HCT116 (cell line): ENCODE measurements around the gene ABCG1.

ENCODE experiments used
- CEBPB ChIP-seq: IDR thresholded peaks from 2 replicates; pipeline ENCODE4 v1.6.1; 2012; ENCODE audit warnings: low read depth
- FOSL1 ChIP-seq: IDR thresholded peaks from 2 replicates; pipeline ENCODE4 v1.6.1; 2012; ENCODE audit warnings: low read depth
- MAX ChIP-seq: IDR thresholded peaks from 2 replicates; pipeline ENCODE4 v1.6.1; 2012
- POLR2A ChIP-seq: IDR thresholded peaks from 2 replicates; pipeline ENCODE4 v1.7.0; 2011; ENCODE audit warnings: borderline replicate concordance; ENCODE audit not compliant: insufficient read depth, insufficient read length; ENCODE audit errors: extremely low read depth
- POLR2AphosphoS5 ChIP-seq: IDR thresholded peaks from 2 replicates; pipeline ENCODE4 v1.6.1; 2011; ENCODE audit warnings: mild to moderate bottlenecking, low read depth, low read length, moderate library complexity
- RAD21 ChIP-seq: IDR thresholded peaks from 2 replicates; pipeline ENCODE4 v1.6.1; 2012; ENCODE audit warnings: low read depth, mild to moderate bottlenecking
- SIN3A ChIP-seq: IDR thresholded peaks from 2 replicates; pipeline ENCODE4 v1.6.1; 2012; ENCODE audit warnings: low read depth
- SP1 ChIP-seq: IDR thresholded peaks from 2 replicates; pipeline ENCODE4 v1.6.1; 2012; ENCODE audit warnings: low read depth
- ZFX ChIP-seq: fragments of 450-650 bp; IDR thresholded peaks from 2 replicates; pipeline ENCODE4 v1.6.1; 2017
- TF ChIP-seq, protein P1 (sequence below), 3 experiments: fragments of 200-600 bp in 1 of 3; sonication (generic) in 1 of 3; IDR thresholded peaks in 2 of 3; conservative IDR thresholded peaks in 1 of 3; 2 replicates each; pipeline ENCODE4 v1.5.1; 2012 to 2017; ENCODE audit warnings: low read depth in 2 of 3, low read length in 2 of 3, antibody characterized with exemption in 1 of 3, borderline replicate concordance in 1 of 3, control low read depth in 1 of 3, mild to moderate bottlenecking in 1 of 3, mixed read lengths in 1 of 3, mixed run types in 1 of 3, moderate library complexity in 1 of 3; ENCODE audit not compliant: insufficient read depth in 1 of 3
- TF ChIP-seq, protein P2 (sequence below): IDR thresholded peaks from 2 replicates; pipeline ENCODE4 v1.6.1; 2011; ENCODE audit warnings: mild to moderate bottlenecking, low read length, moderate library complexity; ENCODE audit not compliant: insufficient replicate concordance; ENCODE audit errors: extremely low read depth
- TF ChIP-seq, protein P3 (sequence below): IDR thresholded peaks from 2 replicates; pipeline ENCODE4 v1.6.1; 2012; ENCODE audit warnings: low read depth

GRCh38 chr21:42207426-42207825 is 11.5 kb upstream of the ABCG1 start:
- TF ChIP-seq, protein P1, sequence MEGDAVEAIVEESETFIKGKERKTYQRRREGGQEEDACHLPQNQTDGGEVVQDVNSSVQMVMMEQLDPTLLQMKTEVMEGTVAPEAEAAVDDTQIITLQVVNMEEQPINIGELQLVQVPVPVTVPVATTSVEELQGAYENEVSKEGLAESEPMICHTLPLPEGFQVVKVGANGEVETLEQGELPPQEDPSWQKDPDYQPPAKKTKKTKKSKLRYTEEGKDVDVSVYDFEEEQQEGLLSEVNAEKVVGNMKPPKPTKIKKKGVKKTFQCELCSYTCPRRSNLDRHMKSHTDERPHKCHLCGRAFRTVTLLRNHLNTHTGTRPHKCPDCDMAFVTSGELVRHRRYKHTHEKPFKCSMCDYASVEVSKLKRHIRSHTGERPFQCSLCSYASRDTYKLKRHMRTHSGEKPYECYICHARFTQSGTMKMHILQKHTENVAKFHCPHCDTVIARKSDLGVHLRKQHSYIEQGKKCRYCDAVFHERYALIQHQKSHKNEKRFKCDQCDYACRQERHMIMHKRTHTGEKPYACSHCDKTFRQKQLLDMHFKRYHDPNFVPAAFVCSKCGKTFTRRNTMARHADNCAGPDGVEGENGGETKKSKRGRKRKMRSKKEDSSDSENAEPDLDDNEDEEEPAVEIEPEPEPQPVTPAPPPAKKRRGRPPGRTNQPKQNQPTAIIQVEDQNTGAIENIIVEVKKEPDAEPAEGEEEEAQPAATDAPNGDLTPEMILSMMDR (IDR thresholded peaks at IDR 0.05 in 2 of 3, conservative IDR thresholded peaks at IDR 0.05 in 1 of 3; ENCODE audit: borderline replicate concordance in 1 of 3, insufficient read depth in 1 of 3, low read depth in 2 of 3, low read length in 2 of 3): no peak
- no peak for TF ChIP-seq POLR2A
- TF ChIP-seq CEBPB: no peak
- no peak for TF ChIP-seq SP1
- TF ChIP-seq MAX: no peak
- no peak for TF ChIP-seq POLR2AphosphoS5
- TF ChIP-seq SIN3A: no peak
- TF ChIP-seq FOSL1: no peak
- TF ChIP-seq RAD21: no peak
- TF ChIP-seq, protein P2, sequence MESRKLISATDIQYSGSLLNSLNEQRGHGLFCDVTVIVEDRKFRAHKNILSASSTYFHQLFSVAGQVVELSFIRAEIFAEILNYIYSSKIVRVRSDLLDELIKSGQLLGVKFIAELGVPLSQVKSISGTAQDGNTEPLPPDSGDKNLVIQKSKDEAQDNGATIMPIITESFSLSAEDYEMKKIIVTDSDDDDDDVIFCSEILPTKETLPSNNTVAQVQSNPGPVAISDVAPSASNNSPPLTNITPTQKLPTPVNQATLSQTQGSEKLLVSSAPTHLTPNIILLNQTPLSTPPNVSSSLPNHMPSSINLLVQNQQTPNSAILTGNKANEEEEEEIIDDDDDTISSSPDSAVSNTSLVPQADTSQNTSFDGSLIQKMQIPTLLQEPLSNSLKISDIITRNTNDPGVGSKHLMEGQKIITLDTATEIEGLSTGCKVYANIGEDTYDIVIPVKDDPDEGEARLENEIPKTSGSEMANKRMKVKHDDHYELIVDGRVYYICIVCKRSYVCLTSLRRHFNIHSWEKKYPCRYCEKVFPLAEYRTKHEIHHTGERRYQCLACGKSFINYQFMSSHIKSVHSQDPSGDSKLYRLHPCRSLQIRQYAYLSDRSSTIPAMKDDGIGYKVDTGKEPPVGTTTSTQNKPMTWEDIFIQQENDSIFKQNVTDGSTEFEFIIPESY: no peak
- no peak for TF ChIP-seq ZFX
- TF ChIP-seq, protein P3, sequence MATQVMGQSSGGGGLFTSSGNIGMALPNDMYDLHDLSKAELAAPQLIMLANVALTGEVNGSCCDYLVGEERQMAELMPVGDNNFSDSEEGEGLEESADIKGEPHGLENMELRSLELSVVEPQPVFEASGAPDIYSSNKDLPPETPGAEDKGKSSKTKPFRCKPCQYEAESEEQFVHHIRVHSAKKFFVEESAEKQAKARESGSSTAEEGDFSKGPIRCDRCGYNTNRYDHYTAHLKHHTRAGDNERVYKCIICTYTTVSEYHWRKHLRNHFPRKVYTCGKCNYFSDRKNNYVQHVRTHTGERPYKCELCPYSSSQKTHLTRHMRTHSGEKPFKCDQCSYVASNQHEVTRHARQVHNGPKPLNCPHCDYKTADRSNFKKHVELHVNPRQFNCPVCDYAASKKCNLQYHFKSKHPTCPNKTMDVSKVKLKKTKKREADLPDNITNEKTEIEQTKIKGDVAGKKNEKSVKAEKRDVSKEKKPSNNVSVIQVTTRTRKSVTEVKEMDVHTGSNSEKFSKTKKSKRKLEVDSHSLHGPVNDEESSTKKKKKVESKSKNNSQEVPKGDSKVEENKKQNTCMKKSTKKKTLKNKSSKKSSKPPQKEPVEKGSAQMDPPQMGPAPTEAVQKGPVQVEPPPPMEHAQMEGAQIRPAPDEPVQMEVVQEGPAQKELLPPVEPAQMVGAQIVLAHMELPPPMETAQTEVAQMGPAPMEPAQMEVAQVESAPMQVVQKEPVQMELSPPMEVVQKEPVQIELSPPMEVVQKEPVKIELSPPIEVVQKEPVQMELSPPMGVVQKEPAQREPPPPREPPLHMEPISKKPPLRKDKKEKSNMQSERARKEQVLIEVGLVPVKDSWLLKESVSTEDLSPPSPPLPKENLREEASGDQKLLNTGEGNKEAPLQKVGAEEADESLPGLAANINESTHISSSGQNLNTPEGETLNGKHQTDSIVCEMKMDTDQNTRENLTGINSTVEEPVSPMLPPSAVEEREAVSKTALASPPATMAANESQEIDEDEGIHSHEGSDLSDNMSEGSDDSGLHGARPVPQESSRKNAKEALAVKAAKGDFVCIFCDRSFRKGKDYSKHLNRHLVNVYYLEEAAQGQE: no peak
